HepG2 (cell line): ENCODE data around the gene TBCD. TPM values are rescaled to one million over a fixed set of nuclear protein-coding genes. Genes with fewer than 3 reads are reported as not detected.

Experiments
- BCLAF1 ChIP-seq: fragments of 450-650 bp; IDR thresholded peaks from 2 replicates; pipeline ENCODE4 v1.6.1; 2017; ENCODE audit warnings: mild to moderate bottlenecking
- DNMT3B ChIP-seq: conservative IDR thresholded peaks from 2 replicates; pipeline ENCODE4 v1.6.1; 2016; ENCODE audit warnings: missing biosample characterization, control low read depth
- IRF2 ChIP-seq: IDR thresholded peaks from 2 replicates; pipeline ENCODE4 v1.6.1; 2018; ENCODE audit warnings: missing genetic modification reagents, missing compliant biosample characterization
- KDM1A ChIP-seq: IDR thresholded peaks from 2 replicates; pipeline ENCODE4 v1.6.1; 2016; ENCODE audit warnings: missing compliant biosample characterization
- PCBP2 ChIP-seq: fragments of 200-400 bp; formaldehyde crosslinking; optimal IDR thresholded peaks from 2 replicates; pipeline ENCODE3; 2018; ENCODE audit warnings: low read length, low read depth; ENCODE audit not compliant: poor library complexity, severe bottlenecking
- PHB2 ChIP-seq: fragments of 450-650 bp; IDR thresholded peaks from 2 replicates; pipeline ENCODE4 v1.6.1; 2018; ENCODE audit not compliant: partially characterized antibody
- PHF21A ChIP-seq: sonication (generic); formaldehyde crosslinking; IDR thresholded peaks from 2 replicates; pipeline ENCODE4 v1.5.0; 2020; ENCODE audit warnings: mild to moderate bottlenecking, missing genetic modification reagents
- RELA ChIP-seq: sonication (generic); formaldehyde crosslinking; IDR thresholded peaks from 2 replicates; pipeline ENCODE4 v1.4.0; 2020; ENCODE audit warnings: missing genetic modification reagents
- SOX5 ChIP-seq: IDR thresholded peaks from 2 replicates; pipeline ENCODE4 v1.6.1; 2016; ENCODE audit warnings: borderline replicate concordance
- SP2 ChIP-seq: sonication (generic); formaldehyde crosslinking; IDR thresholded peaks from 2 replicates; pipeline ENCODE4 v1.5.1; 2020; ENCODE audit warnings: mild to moderate bottlenecking, missing genetic modification reagents
- ZEB1 ChIP-seq: IDR thresholded peaks from 2 replicates; pipeline ENCODE4 v1.6.1; 2012; ENCODE audit warnings: mild to moderate bottlenecking, low read depth, inconsistent platforms; ENCODE audit not compliant: insufficient replicate concordance
- ZFY ChIP-seq: sonication (generic); formaldehyde crosslinking; IDR thresholded peaks from 2 replicates; pipeline ENCODE4 v1.4.0; 2020; ENCODE audit warnings: missing genetic modification reagents
- ZNF17 ChIP-seq: sonication (generic); formaldehyde crosslinking; IDR thresholded peaks from 2 replicates; pipeline ENCODE4 v1.5.0; 2020; ENCODE audit warnings: mild to moderate bottlenecking, missing genetic modification reagents
- ZNF281 ChIP-seq: sonication (generic); formaldehyde crosslinking; IDR thresholded peaks from 2 replicates; pipeline ENCODE4 v1.4.0; 2020; ENCODE audit warnings: missing genetic modification reagents, borderline replicate concordance
- ZNF335 ChIP-seq: sonication (generic); formaldehyde crosslinking; IDR thresholded peaks from 2 replicates; pipeline ENCODE4 v1.4.0; 2020; ENCODE audit warnings: missing genetic modification reagents
- ZNF451 ChIP-seq: sonication (generic); formaldehyde crosslinking; IDR thresholded peaks from 2 replicates; pipeline ENCODE4 v1.5.0; 2020; ENCODE audit warnings: mild to moderate bottlenecking, missing genetic modification reagents
- ZNF543 ChIP-seq: sonication (generic); formaldehyde crosslinking; IDR thresholded peaks from 2 replicates; pipeline ENCODE4 v1.4.0; 2020; ENCODE audit warnings: mild to moderate bottlenecking, missing genetic modification reagents
- ZNF552 ChIP-seq: sonication (generic); formaldehyde crosslinking; IDR thresholded peaks from 2 replicates; pipeline ENCODE4 v1.9.0; 2022; ENCODE audit warnings: missing genetic modification reagents, mild to moderate bottlenecking, borderline replicate concordance
- ZNF841 ChIP-seq: sonication (generic); formaldehyde crosslinking; IDR thresholded peaks from 2 replicates; pipeline ENCODE4 v1.8.1; 2023; ENCODE audit warnings: missing genetic modification reagents, borderline replicate concordance
- polyA plus RNA-seq, 8 experiments: library from polyadenylated mRNA; depleted of rRNA in 3 of 8; stranded (reverse) in 7 of 8; unstranded in 1 of 8; fragments of >200 nt; fragmentation: Illumina TruSeq in 4 of 8; extraction: Trizol in 4 of 8; gene quantifications; 2 replicates each; pipeline versions ENCODE4 v1.2.1 to v1.2.3, GENCODE V29; 2011 to 2016; ENCODE audit warnings: low read depth in 4 of 8, missing spikeins in 1 of 8, mixed read lengths in 1 of 8; ENCODE audit not compliant: insufficient read depth in 1 of 8
- total RNA-seq, 5 experiments: library from RNA; depleted of rRNA; stranded (reverse); fragments of >200 nt; fragmentation: Illumina TruSeq; extraction: Trizol; gene quantifications; 2 replicates each; pipeline ENCODE4 v1.2.3, GENCODE V29; 2016; ENCODE audit warnings: low read depth in 1 of 5
- TF ChIP-seq, protein P1 (sequence below): sonication (generic); formaldehyde crosslinking; IDR thresholded peaks from 2 replicates; pipeline ENCODE4 v1.8.0; 2022; ENCODE audit warnings: missing genetic modification reagents, mild to moderate bottlenecking, borderline replicate concordance
- TF ChIP-seq, protein P2 (sequence below): sonication (generic); formaldehyde crosslinking; IDR thresholded peaks from 2 replicates; pipeline ENCODE4 v1.8.1; 2023; ENCODE audit warnings: mild to moderate bottlenecking, missing genetic modification reagents

TBCD gene
- total and polyA plus RNA-seq, 2 of the 13 experiments (the other 11 are each of a cell fraction or from before 2014, with no cell fraction given) = 33.9 to 54.8 TPM

GRCh38 chr17:82740906-82741759 is 10.7 kb upstream of the TBCD start (continued):
- peak; percentile 97 for TF ChIP-seq PHF21A (CRISPR knock-in tag)
- peak; percentile 64 for TF ChIP-seq ZFY (CRISPR knock-in tag)
- TF ChIP-seq ZNF281 (CRISPR knock-in tag) = peak; percentile 96
- TF ChIP-seq RELA (CRISPR knock-in tag) = no peak
- TF ChIP-seq ZEB1 = no peak
- no peak for TF ChIP-seq ZNF841 (CRISPR knock-in tag)
- peak; percentile 44; the same call in 1 of the 2 replicates for TF ChIP-seq ZNF552 (CRISPR knock-in tag)
- no peak for TF ChIP-seq ZNF17 (CRISPR knock-in tag)
- TF ChIP-seq PCBP2 = no peak
- TF ChIP-seq BCLAF1 = no peak
- peak; percentile 73; the same call in 1 of the 2 replicates for TF ChIP-seq ZNF543 (CRISPR knock-in tag)
- 0 out of 2 replicates have a peak, but pooled peaks have one; percentile 27 for TF ChIP-seq ZNF335 (CRISPR knock-in tag)
- TF ChIP-seq PHB2 = no peak
- 0 out of 2 replicates have a peak, but pooled peaks have one; percentile 41 for TF ChIP-seq ZNF451
- TF ChIP-seq SP2 (CRISPR knock-in tag) = no peak
- TF ChIP-seq DNMT3B (CRISPR knock-in tag) = peak; percentile 63; the same call in 1 of the 2 replicates
- TF ChIP-seq KDM1A (CRISPR knock-in tag) = peak; percentile 95
- TF ChIP-seq IRF2 (CRISPR knock-in tag) = peak; percentile 96
- TF ChIP-seq, protein P1, sequence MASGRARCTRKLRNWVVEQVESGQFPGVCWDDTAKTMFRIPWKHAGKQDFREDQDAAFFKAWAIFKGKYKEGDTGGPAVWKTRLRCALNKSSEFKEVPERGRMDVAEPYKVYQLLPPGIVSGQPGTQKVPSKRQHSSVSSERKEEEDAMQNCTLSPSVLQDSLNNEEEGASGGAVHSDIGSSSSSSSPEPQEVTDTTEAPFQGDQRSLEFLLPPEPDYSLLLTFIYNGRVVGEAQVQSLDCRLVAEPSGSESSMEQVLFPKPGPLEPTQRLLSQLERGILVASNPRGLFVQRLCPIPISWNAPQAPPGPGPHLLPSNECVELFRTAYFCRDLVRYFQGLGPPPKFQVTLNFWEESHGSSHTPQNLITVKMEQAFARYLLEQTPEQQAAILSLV (CRISPR knock-in tag) = peak; percentile 56; the same call in 1 of the 2 replicates
- TF ChIP-seq SOX5 (CRISPR knock-in tag) = peak; percentile 74
- TF ChIP-seq, protein P2, sequence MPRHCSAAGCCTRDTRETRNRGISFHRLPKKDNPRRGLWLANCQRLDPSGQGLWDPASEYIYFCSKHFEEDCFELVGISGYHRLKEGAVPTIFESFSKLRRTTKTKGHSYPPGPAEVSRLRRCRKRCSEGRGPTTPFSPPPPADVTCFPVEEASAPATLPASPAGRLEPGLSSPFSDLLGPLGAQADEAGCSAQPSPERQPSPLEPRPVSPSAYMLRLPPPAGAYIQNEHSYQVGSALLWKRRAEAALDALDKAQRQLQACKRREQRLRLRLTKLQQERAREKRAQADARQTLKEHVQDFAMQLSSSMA (CRISPR knock-in tag) = no peak
